GM12873 (cell line): ENCODE results near the gene MYMK.

Experiments used
- TF ChIP-seq, protein P1 (sequence below): IDR thresholded peaks from 2 replicates; pipeline ENCODE4 v1.5.1; 2012; ENCODE audit warnings: low read depth, mild to moderate bottlenecking, moderate library complexity, low read length, control low read depth; ENCODE audit not compliant: insufficient read depth; ENCODE audit errors: missing control alignments

The MYMK gene, protein sequence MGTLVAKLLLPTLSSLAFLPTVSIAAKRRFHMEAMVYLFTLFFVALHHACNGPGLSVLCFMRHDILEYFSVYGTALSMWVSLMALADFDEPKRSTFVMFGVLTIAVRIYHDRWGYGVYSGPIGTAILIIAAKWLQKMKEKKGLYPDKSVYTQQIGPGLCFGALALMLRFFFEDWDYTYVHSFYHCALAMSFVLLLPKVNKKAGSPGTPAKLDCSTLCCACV

DNA sequence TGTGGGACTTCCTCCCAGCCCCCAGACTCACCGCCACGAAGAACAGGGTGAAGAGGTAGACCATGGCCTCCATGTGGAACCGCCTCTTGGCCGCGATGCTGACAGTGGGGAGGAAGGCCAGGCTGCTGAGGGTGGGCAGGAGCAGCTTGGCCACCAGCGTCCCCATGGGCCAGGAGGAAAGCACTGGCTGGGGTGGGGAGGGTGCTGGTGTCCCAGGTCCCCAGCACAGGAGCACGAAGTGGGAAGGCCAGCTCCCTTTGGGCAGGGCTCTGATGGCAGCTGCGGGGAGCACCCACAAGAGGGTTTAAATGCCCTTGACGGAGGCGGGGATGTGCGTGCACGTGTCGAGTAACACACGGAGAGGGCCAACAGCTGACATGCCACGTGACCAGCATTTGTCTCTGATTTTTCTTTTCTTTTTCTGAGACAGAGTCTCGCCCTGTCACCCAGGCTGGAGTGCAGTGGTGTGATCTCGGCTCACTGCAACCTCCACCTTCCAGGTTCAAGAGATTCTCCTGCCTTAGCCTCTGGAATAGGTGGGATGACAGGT is at the start of gene MYMK:
MYMK (minus strand) TSS at position 281 of the 550 bp plus-strand sequence; CDS start at position 166, 115 bp downstream.
- TF ChIP-seq, protein P1, sequence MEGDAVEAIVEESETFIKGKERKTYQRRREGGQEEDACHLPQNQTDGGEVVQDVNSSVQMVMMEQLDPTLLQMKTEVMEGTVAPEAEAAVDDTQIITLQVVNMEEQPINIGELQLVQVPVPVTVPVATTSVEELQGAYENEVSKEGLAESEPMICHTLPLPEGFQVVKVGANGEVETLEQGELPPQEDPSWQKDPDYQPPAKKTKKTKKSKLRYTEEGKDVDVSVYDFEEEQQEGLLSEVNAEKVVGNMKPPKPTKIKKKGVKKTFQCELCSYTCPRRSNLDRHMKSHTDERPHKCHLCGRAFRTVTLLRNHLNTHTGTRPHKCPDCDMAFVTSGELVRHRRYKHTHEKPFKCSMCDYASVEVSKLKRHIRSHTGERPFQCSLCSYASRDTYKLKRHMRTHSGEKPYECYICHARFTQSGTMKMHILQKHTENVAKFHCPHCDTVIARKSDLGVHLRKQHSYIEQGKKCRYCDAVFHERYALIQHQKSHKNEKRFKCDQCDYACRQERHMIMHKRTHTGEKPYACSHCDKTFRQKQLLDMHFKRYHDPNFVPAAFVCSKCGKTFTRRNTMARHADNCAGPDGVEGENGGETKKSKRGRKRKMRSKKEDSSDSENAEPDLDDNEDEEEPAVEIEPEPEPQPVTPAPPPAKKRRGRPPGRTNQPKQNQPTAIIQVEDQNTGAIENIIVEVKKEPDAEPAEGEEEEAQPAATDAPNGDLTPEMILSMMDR, result no peak

DNA sequence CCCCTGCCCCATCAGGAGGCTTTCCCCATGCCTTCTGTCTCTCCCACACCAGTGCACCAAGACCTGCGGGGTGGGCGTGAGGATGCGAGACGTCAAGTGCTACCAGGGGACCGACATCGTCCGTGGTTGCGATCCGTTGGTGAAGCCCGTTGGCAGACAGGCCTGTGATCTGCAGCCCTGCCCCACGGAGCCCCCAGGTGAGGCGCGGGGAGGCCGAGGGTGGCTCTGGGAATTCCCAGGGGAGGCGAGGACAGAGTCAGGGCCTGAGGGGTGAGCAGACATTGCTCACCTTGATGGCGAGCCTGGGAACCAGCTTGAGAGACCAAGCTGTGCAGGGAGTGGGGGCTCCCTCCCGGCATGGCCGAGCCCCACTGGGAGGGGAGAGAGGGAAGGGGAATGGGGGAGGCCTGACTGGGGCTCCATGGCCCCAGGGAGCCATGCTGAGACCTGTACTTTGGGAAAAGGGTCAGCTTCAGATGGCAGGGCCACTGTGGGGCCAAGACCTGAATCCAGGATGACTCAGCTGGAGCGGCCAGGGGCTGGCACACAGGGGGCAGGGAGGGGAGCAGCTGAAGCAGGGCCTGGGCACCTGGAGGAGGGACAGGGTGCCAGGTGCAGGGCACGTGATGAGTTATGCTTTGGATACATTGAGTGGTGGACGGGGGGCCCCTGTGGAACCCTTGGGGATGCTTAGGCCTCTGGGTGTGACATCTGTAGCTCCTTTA is 49.2 kb upstream of the MYMK start:
- TF ChIP-seq, protein P1, result no peak

DNA sequence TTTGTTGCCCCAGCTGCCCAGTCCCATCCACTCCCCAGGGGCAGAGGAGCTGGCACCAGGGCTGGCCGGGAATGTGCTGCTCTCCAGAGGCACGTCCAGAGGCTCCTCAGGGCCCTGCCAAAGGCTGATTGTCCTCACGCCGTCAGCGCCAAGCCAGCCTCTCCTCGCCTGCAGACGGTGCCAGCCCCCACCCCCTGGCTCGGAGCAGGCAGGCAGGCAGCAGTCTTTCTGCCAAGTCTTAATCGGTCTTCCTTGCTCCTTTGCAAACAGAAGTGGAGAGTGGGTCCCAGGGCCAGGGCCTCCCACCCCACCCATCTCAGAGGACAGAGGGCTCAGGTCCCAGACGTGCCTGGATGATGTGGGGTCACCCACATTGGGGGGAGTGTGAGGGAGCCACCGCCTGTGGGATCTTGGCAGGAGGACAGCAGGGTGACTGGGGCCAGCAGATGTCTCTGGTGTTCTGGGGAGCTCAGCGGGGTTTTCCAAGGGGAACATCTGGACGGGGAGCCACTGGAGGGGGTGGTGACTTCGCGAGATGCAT is 48.1 kb upstream of the MYMK start:
- TF ChIP-seq, protein P1, result no peak

DNA sequence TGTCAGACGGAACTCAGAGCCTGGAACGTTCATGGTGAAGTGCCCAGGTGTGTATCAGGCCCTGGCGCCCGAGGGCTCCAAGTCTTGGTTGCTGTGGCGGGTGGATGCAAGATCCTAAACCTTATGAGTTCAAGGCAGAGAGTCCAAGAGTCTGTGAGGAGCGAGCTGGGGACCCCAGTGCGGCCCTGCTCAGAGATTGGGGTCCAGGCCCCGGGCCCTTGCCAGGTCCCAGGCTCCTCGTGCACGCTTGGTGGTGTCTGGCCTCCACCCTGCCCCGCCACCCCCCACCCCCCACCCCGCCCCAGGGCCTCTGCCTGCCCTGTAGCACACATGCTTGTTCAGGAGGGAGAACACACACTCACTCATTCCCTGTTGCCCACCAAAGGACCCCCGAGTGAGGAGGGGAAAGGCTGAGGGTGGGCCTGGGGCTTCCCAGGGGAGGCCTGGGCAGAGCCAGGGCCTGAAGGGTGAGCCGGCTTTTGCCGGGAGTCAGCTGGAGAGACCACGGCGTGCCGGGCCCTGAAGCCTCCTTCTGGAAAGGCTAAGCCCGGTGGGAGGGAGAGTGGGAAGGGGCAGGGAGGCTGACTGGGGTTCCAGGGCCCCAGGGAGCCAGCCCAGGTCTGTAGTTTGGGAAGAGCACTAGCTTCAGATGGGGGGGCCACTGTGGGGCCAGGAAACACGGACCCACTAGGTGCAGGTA is 47.3 kb upstream of the MYMK start:
- TF ChIP-seq, protein P1, result no peak

DNA sequence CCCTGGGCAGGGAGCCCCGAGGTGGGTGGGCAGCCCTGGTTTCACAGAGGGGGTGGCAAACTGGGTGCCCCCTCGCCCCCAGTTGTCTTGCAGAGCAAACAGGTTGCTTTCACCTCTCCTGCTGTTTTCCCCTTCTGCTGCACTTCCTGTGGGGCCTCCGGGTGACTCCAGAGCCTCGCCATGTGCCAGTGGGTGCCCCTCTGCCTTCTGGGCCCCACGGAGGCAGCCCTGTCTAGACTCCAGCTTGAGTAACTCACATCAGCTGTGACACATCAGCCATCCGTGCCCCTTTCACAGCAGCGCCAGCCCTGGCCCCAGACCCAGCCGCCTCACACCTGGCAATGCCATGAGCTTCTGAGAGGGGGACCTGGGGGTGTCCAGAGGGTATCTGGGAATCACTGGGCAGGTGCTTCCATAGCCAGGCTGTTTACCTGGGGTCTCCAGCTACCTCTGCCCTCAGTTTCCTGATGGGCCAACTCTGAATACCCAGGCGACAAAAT is 46.7 kb upstream of the MYMK start:
- TF ChIP-seq, protein P1, result no peak

DNA sequence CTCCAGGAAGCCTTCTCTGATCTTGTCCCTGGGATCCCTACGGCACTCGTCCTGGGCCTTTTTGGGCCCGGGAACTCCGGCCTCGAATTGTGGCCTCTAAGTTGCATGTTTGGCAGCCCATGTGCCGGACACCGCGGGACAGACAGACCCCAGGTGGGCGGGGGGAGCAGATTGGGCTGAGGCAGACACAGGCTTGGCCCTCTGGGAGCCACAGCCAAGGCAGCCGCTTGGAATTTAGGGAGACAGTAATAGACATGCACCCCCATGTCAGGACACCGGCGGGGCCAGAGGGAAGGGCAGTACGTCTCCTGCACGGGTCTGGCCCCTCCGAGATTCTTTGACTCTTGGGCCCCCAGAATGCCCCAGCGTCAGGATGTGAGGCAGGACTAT is 45.9 kb upstream of the MYMK start:
- TF ChIP-seq, protein P1, result no peak
